ENCODE results near the gene SHB.

- TF ChIP-seq TCF12 (IDR thresholded peaks at IDR 0.05; ENCODE audit: low read depth, low read length) (no peak), KDM1A (IDR thresholded peaks at IDR 0.05; ENCODE audit: borderline replicate concordance, low read length) (no peak), EP300 (IDR thresholded peaks at IDR 0.05; ENCODE audit: borderline replicate concordance in 1 of 2, low read depth in 2 of 2, low read length in 2 of 2) (no peak), RAD21 (IDR thresholded peaks at IDR 0.05 in 1 of 2, conservative IDR thresholded peaks at IDR 0.05 in 1 of 2; ENCODE audit: low read depth in 2 of 2, low read length in 2 of 2) (no peak), POLR2AphosphoS5 (IDR thresholded peaks at IDR 0.05; ENCODE audit: low read depth, low read length) (no peak), POLR2A (IDR thresholded peaks at IDR 0.05; ENCODE audit: control extremely low read depth in 1 of 2, low read depth in 2 of 2, low read length in 2 of 2) (no peak), JUN (IDR thresholded peaks at IDR 0.05; ENCODE audit: low read depth, low read length) (no peak), ATF2 (IDR thresholded peaks at IDR 0.05; ENCODE audit: low read length) (no peak), CHD2 (IDR thresholded peaks at IDR 0.05; ENCODE audit: low read length) (no peak), KDM5A (IDR thresholded peaks at IDR 0.05; ENCODE audit: low read length) (no peak)
Observed at GRCh38 chr9:37967761-37968080, 101.3 kb downstream of the SHB start.
